IMR-90 (cell line): ENCODE data around the gene NEDD4L. TPM values are rescaled to one million over a fixed set of nuclear protein-coding genes. Genes with fewer than 3 reads are reported as not detected.

ENCODE experiments used
- ATAC-seq: fragments of 200-7000 bp; cut with Tn5 transposase; 2 replicates; pipeline ENCODE4 v1.9.1; 2020; ENCODE audit warnings: low read depth, mild to moderate bottlenecking, moderate library complexity
- BruUV-seq: library from RNA; stranded (reverse); fragments of 400-500 nt; replicated peaks from 2 replicates; lab custom pipeline; 2021; lab: Mats Ljungman, UMichigan
- CTCF ChIA-PET: fragments of 300-600 bp; formaldehyde crosslinking; extraction: SDS; loops from one replicate; lab custom pipeline; 2021; ENCODE audit warnings: antibody characterized with exemption; lab: Yijun Ruan, JAX
- POLR2A ChIA-PET: fragments of 300-600 bp; sonication (Branson Sonifier 250); formaldehyde crosslinking; loops from one replicate; lab custom pipeline; 2022; ENCODE audit warnings: antibody characterized with exemption; ENCODE audit not compliant: unreplicated experiment; lab: Charles Lee
- DNase-seq: peaks from one replicate; pipeline ENCODE4 v3.0.0; 2013
- H2AFZ ChIP-seq: replicated peaks from 2 replicates; pipeline ENCODE3; 2013; ENCODE audit warnings: low read length, mild to moderate bottlenecking; ENCODE audit not compliant: poor library complexity
- H2AK5ac ChIP-seq: 2 replicates; pipeline ENCODE4 v1.6.1; 2013; ENCODE audit warnings: low read depth, low read length, inconsistent platforms
- H2AK9ac ChIP-seq: replicated peaks from 2 replicates; pipeline ENCODE3; 2013; ENCODE audit warnings: mild to moderate bottlenecking, low read depth, low read length, moderate library complexity; ENCODE audit not compliant: poor library complexity
- H2BK120ac ChIP-seq: 2 replicates; pipeline ENCODE4 v1.6.1; 2013; ENCODE audit warnings: low read depth, low read length, inconsistent platforms
- H2BK15ac ChIP-seq: 3 replicates; pipeline ENCODE4 v1.6.1; 2013; ENCODE audit warnings: low read depth, low read length, inconsistent platforms
- H2BK20ac ChIP-seq: 2 replicates; pipeline ENCODE4 v1.6.1; 2013; ENCODE audit warnings: low read depth, mild to moderate bottlenecking, inconsistent platforms, low read length, moderate library complexity
- H2BK5ac ChIP-seq: 2 replicates; pipeline ENCODE4 v1.6.1; 2013; ENCODE audit warnings: mild to moderate bottlenecking, low read depth, low read length, inconsistent platforms; ENCODE audit not compliant: poor library complexity, severe bottlenecking
- H3K14ac ChIP-seq: replicated peaks from 2 replicates; pipeline ENCODE4 v1.6.1; 2013; ENCODE audit warnings: low read depth, low read length, inconsistent platforms
- H3K18ac ChIP-seq: 2 replicates; pipeline ENCODE4 v1.6.1; 2013; ENCODE audit warnings: low read depth, low read length, control low read depth
- H3K23ac ChIP-seq: 2 replicates; pipeline ENCODE4 v1.6.1; 2013; ENCODE audit warnings: low read depth, low read length, inconsistent platforms
- H3K27ac ChIP-seq: 2 replicates; pipeline ENCODE4 v1.5.1; 2013; ENCODE audit warnings: mild to moderate bottlenecking, control low read depth, low read length; ENCODE audit not compliant: insufficient read depth
- H3K27me3 ChIP-seq: 2 replicates; pipeline ENCODE4 v1.6.1; 2013; ENCODE audit warnings: low read length; ENCODE audit not compliant: control insufficient read depth, insufficient read depth
- H3K36me3 ChIP-seq: 2 replicates; pipeline ENCODE4 v1.6.1; 2013; ENCODE audit warnings: low read length, mixed read lengths; ENCODE audit not compliant: control insufficient read depth, insufficient read depth
- H3K4ac ChIP-seq: 2 replicates; pipeline ENCODE4 v1.6.1; 2013; ENCODE audit warnings: low read depth, low read length, inconsistent platforms
- H3K4me1 ChIP-seq: 2 replicates; pipeline ENCODE4 v1.6.1; 2013; ENCODE audit warnings: low read length, mixed read lengths; ENCODE audit not compliant: control insufficient read depth, insufficient read depth
- H3K4me2 ChIP-seq: 2 replicates; pipeline ENCODE4 v1.6.1; 2013; ENCODE audit warnings: low read depth, mild to moderate bottlenecking, control low read depth, low read length, moderate library complexity
- H3K4me3 ChIP-seq: 2 replicates; pipeline ENCODE4 v1.5.1; 2013; ENCODE audit warnings: low read depth, mild to moderate bottlenecking, control low read depth, low read length, moderate library complexity; ENCODE audit not compliant: insufficient read depth
- H3K56ac ChIP-seq: 2 replicates; pipeline ENCODE4 v1.6.1; 2013; ENCODE audit warnings: low read length, inconsistent platforms; ENCODE audit not compliant: insufficient read depth; ENCODE audit errors: extremely low read depth
- H3K79me1 ChIP-seq, 2 experiments: 2 replicates each; pipeline ENCODE4 v1.6.1; 2013; ENCODE audit warnings: low read length in 2 of 2, inconsistent platforms in 1 of 2, low read depth in 1 of 2
- H3K9ac ChIP-seq: 2 replicates; pipeline ENCODE4 v1.6.1; 2013; ENCODE audit warnings: low read depth, low read length, control low read depth
- H3K9me1 ChIP-seq: 2 replicates; pipeline ENCODE4 v1.6.1; 2013; ENCODE audit warnings: low read length, inconsistent platforms; ENCODE audit not compliant: insufficient read depth
- H3K9me3 ChIP-seq: 2 replicates; pipeline ENCODE4 v1.6.1; 2013; ENCODE audit warnings: low read length; ENCODE audit not compliant: control insufficient read depth, insufficient read depth
- H4K20me1 ChIP-seq: 2 replicates; pipeline ENCODE4 v1.6.1; 2013; ENCODE audit warnings: low read length, inconsistent platforms; ENCODE audit not compliant: insufficient read depth
- H4K5ac ChIP-seq: 2 replicates; pipeline ENCODE4 v1.6.1; 2013; ENCODE audit warnings: mild to moderate bottlenecking, low read depth, low read length, control low read depth
- H4K8ac ChIP-seq, 2 experiments: 2 replicates each; pipeline ENCODE4 v1.6.1; 2013; ENCODE audit warnings: low read depth in 2 of 2, low read length in 2 of 2, control low read depth in 1 of 2, inconsistent platforms in 1 of 2
- H4K91ac ChIP-seq: 2 replicates; pipeline ENCODE4 v1.6.1; 2013; ENCODE audit warnings: low read depth, low read length, inconsistent platforms; ENCODE audit not compliant: insufficient read depth
- BHLHE40 ChIP-seq: fragments of 150-350 bp; IDR thresholded peaks from 2 replicates; pipeline ENCODE4 v1.6.1; 2016; ENCODE audit warnings: mild to moderate bottlenecking, low read depth, low read length
- ELK1 ChIP-seq: fragments of 150-350 bp; IDR thresholded peaks from 2 replicates; pipeline ENCODE4 v1.6.1; 2016; ENCODE audit warnings: low read depth, mild to moderate bottlenecking, low read length, moderate library complexity, borderline replicate concordance
- FOS ChIP-seq: fragments of 150-350 bp; IDR thresholded peaks from 2 replicates; pipeline ENCODE4 v1.6.1; 2016; ENCODE audit warnings: low read depth, low read length
- WGBS, 2 experiments: methylation state at CpG; one replicate each; pipeline versions ENCODE4 v1.1.5 to v1.1.7; 2013; ENCODE audit warnings: missing lambda C conversion rate in 2 of 2; ENCODE audit not compliant: insufficient read length in 1 of 2; ENCODE audit errors: extremely low coverage in 2 of 2; 5-methylcytosine and 5-hydroxymethylcytosine counted together
- dilution Hi-C: fragments of 300-500 bp; cut with HindIII; formaldehyde crosslinking; loops from one replicate; pipeline ENCODE4 v1.14.3; 2018; ENCODE audit warnings: low sequenced_read_pairs; ENCODE audit not compliant: unreplicated experiment
- in situ Hi-C: fragments of 300-500 bp; cut with MboI; formaldehyde crosslinking; loops from 3 replicates; pipeline ENCODE4 v1.14.3; 2019; ENCODE audit warnings: low sequenced_read_pairs, inconsistent platforms, mixed read lengths
- intact Hi-C: fragments of 100-400 bp; cut with micrococcal nuclease; formaldehyde crosslinking; loops from 2 replicates; pipeline ENCODE4 v1.10.0; 2022
- polyA plus RNA-seq, 3 experiments: library from polyadenylated mRNA; depleted of rRNA; stranded (reverse); fragments of >200 nt; gene quantifications; 2 replicates each; pipeline ENCODE4 v1.2.3, GENCODE V29; 2012; ENCODE audit warnings: low replicate concordance in 1 of 3
- total RNA-seq: library from RNA; depleted of rRNA; stranded (reverse); fragments of >200 nt; gene quantifications from 2 replicates; pipeline ENCODE4 v1.2.3, GENCODE V29; 2012

Gene NEDD4L
- total and polyA plus RNA-seq, 2 of the 4 experiments (the other 2 are of a cell fraction): 10.0 to 10.9 TPM

- ATAC-seq (peak; percentile 35; the same call in 1 of the 2 replicates), DNase-seq (peak; percentile 73)
- H3K4ac ChIP-seq: no peak overlapping the region
- H4K20me1 ChIP-seq: no peaks in the 10 kb centered on the region
- in situ Hi-C loops (no loop called here), intact Hi-C loops (no loop called here), dilution Hi-C loops (no loop called here)
- H3K4me3 ChIP-seq: no peak overlapping the region
- no peak overlapping the region for H4K5ac ChIP-seq
- H3K18ac ChIP-seq: no peak overlapping the region
- no peak overlapping the region for H2AK5ac ChIP-seq
- no peaks in the 10 kb centered on the region for H3K9me3 ChIP-seq
- no peak overlapping the region for H3K9ac ChIP-seq
- H4K91ac ChIP-seq: no peak overlapping the region
- no peak overlapping the region for H4K8ac ChIP-seq
- WGBS, 2 experiments: 94% methylated on average over 2 of the region's 7 CpGs; no CpG with 5 or more reads in 1 of the 2 experiments
- H2BK15ac ChIP-seq: no peak overlapping the region
- ChIA-PET POLR2A (interaction anchor here (0.6 kb wide), 1 partner anchor 675 kb away, joined by 6 read pairs; no protein-coding TSS in a partner anchor), CTCF (no interaction called here)
- no peak overlapping the region for H3K23ac ChIP-seq
- peak; percentile 44; the same call in 1 of the 2 replicates for TF ChIP-seq BHLHE40
- peak; percentile 29; the same call in 1 of the 2 replicates for TF ChIP-seq FOS
- no peak for TF ChIP-seq ELK1
- H3K4me1 ChIP-seq: peaks cover 4% of the 10 kb centered on the region; the same call in 1 of the 2 replicates
- H2BK20ac ChIP-seq: no peak overlapping the region
- no peak overlapping the region for H3K56ac ChIP-seq
- no peak overlapping the region for H2AK9ac ChIP-seq
- H3K4me2 ChIP-seq: no peak overlapping the region
- H2AFZ ChIP-seq: no peak overlapping the region
- BruUV-seq: no TSS peak
- H3K79me1 ChIP-seq: no peaks in the 10 kb centered on the region
- no peak overlapping the region for H2BK120ac ChIP-seq
- no peak overlapping the region for H3K27ac ChIP-seq
- no peak overlapping the region for H2BK5ac ChIP-seq
- peaks cover 9% of the 10 kb centered on the region for H3K9me1 ChIP-seq
- H3K36me3 ChIP-seq: peaks cover 4% of the 10 kb centered on the region; the same call in 1 of the 2 replicates
- H3K27me3 ChIP-seq: no peaks in the 10 kb centered on the region
- no peak overlapping the region for H3K14ac ChIP-seq
Observed at GRCh38 chr18:58394046-58394445, 350.0 kb downstream of the NEDD4L start.
